WTC11 (cell line): ENCODE results near the gene DERA. TPM values are rescaled to one million over a fixed set of nuclear protein-coding genes. Genes with fewer than 3 reads are reported as not detected.

Source experiments
- ATAC-seq: fragments of 200-7000 bp; cut with Tn5 transposase; 2 replicates; pipeline ENCODE4 v1.10.0; 2021; ENCODE audit warnings: mild to moderate bottlenecking, moderate library complexity
- CTCF ChIA-PET: fragments of 300-600 bp; sonication (Branson Sonifier 250); formaldehyde crosslinking; loops from one replicate; lab custom pipeline; 2021; ENCODE audit warnings: antibody characterized with exemption; lab: Charles Lee
- POLR2A ChIA-PET: fragments of 350-600 bp; sonication (Branson Sonifier 250); formaldehyde crosslinking; loops from one replicate; lab custom pipeline; 2021; ENCODE audit warnings: antibody characterized with exemption; lab: Charles Lee
- DNase-seq: peaks from one replicate; pipeline ENCODE4 v3.0.0; 2021; ENCODE audit warnings: low spot score
- H3K27ac Mint-ChIP-seq: 2 replicates; pipeline ENCODE4 v1.8.0; 2021; ENCODE audit warnings: mixed read lengths
- H3K27me3 Mint-ChIP-seq: 2 replicates; pipeline ENCODE4 v1.8.0; 2021; ENCODE audit warnings: low read depth, mild to moderate bottlenecking, moderate library complexity, mixed read lengths
- H3K36me3 Mint-ChIP-seq: 2 replicates; pipeline ENCODE4 v1.8.0; 2021; ENCODE audit warnings: mixed read lengths
- H3K4me1 Mint-ChIP-seq: 2 replicates; pipeline ENCODE4 v1.8.0; 2022; ENCODE audit warnings: mixed read lengths
- H3K4me3 Mint-ChIP-seq: 2 replicates; pipeline ENCODE4 v1.8.0; 2021; ENCODE audit warnings: mild to moderate bottlenecking, moderate library complexity, mixed read lengths
- H3K9me3 Mint-ChIP-seq: 2 replicates; pipeline ENCODE4 v1.8.0; 2021; ENCODE audit warnings: mixed read lengths
- E2F1 ChIP-seq: sonication (generic); formaldehyde crosslinking; IDR thresholded peaks from 2 replicates; pipeline ENCODE4 v1.8.0; 2022; ENCODE audit warnings: mild to moderate bottlenecking, missing genetic modification reagents
- EMX1 ChIP-seq: fragments of 250-450 bp; sonication (Bioruptor Pico); IDR thresholded peaks from 2 replicates; pipeline ENCODE4 v1.8.0; 2021; ENCODE audit warnings: mild to moderate bottlenecking
- HMGXB4 ChIP-seq: sonication (generic); formaldehyde crosslinking; IDR thresholded peaks from 2 replicates; pipeline ENCODE4 v1.8.1; 2023; ENCODE audit warnings: mild to moderate bottlenecking, moderate library complexity, missing genetic modification reagents
- TEAD4 ChIP-seq: sonication (generic); formaldehyde crosslinking; IDR thresholded peaks from 2 replicates; pipeline ENCODE4 v1.8.0; 2022; ENCODE audit warnings: mild to moderate bottlenecking, missing genetic modification reagents
- ZNF219 ChIP-seq: sonication (generic); formaldehyde crosslinking; IDR thresholded peaks from 2 replicates; pipeline ENCODE4 v1.8.0; 2023; ENCODE audit warnings: missing genetic modification reagents, mild to moderate bottlenecking, borderline replicate concordance
- ZNF423 ChIP-seq: fragments of 250-450 bp; sonication (Bioruptor Pico); IDR thresholded peaks from 2 replicates; pipeline ENCODE4 v2.1.2; 2022; ENCODE audit warnings: mild to moderate bottlenecking, moderate library complexity
- ZNF512 ChIP-seq: sonication (generic); formaldehyde crosslinking; IDR thresholded peaks from 2 replicates; pipeline ENCODE4 v1.8.1; 2022; ENCODE audit warnings: missing genetic modification reagents, borderline replicate concordance
- total RNA-seq: library from RNA; stranded (reverse); gene quantifications from 3 replicates; pipeline ENCODE4 v1.2.3, GENCODE V29; 2021
- TF ChIP-seq, protein P1 (sequence below): fragments of 250-450 bp; sonication (Bioruptor Pico); conservative IDR thresholded peaks from 2 replicates; pipeline ENCODE4 v1.9.0; 2021; ENCODE audit warnings: mild to moderate bottlenecking
- TF ChIP-seq, protein P2 (sequence below): sonication (generic); formaldehyde crosslinking; IDR thresholded peaks from 2 replicates; pipeline ENCODE4 v1.8.0; 2023; ENCODE audit warnings: missing genetic modification reagents
- TF ChIP-seq, protein P3 (sequence below): sonication (generic); formaldehyde crosslinking; IDR thresholded peaks from 2 replicates; pipeline ENCODE4 v1.8.0; 2022; ENCODE audit warnings: missing genetic modification reagents
- TF ChIP-seq, protein P4 (sequence below): sonication (generic); formaldehyde crosslinking; IDR thresholded peaks from 2 replicates; pipeline ENCODE4 v1.8.1; 2022; ENCODE audit warnings: low read depth, missing genetic modification reagents, borderline replicate concordance

DERA gene
- total RNA-seq, 1 experiment from 2014 or later, result 22.4 TPM

DNA sequence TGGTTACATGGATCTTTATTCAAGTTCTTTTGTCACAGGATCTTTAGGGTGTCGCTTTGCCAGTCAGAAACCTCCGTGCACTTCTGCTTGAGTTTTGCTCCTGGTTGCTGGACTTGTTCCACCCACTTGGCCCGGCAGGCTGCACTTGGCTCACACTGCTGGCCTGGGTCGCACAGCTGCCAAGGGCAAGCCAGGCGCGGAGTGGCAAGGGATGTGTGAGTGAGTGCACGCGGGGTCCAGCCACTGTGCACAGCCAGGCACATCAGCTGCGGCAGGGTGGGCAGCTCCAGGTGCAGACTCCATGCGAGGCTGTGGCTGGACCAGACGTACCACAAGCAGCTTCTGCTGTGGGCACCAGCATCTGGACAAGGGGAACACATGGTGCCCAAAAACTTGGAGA is 76.6 kb downstream of the DERA start (continued):
- no peak for TF ChIP-seq HMGXB4 (CRISPR knock-in tag)

DNA sequence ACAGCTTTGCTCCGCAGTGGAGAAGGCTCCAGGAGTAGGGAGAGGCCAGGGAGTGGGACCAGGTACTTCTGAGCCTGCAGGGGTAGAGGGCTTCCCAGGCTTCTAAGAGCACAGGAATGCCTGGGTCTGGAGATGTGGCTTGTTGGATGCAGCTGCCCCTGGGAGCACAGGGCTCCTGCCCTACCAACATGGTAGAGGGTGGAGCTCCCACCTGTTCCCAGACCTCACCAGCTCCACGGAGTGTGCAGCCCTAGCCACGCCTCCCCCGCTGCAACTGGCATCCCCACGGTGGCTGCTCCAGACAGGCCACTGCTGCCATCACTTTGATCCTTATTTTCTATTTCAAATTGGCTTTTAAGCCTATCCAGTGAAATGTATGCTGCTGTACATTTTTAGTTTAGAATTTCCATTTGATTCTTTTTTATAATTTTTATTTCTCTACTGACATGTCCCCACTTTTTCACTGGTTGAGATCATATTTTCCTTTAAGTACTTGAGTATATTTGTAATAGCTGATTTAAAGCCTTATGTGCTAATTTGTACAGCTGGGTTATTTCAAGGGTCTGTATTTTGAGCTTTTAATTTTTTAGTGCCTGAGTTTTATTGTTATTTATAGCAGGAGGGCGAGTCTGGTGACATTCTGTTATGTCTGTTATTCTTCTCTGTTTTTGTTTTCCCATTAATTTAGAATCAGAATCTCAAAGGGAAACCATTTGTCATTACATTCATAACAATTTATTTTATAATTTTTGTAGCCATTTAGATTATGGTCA is 78.0 kb downstream of the DERA start:
- Mint-ChIP-seq H3K27me3 (no peaks in the 10 kb centered on the region), H3K27ac (no peak overlapping the region), H3K36me3 (no peaks in the 10 kb centered on the region), H3K4me1 (no peaks in the 10 kb centered on the region), H3K4me3 (no peak overlapping the region), H3K9me3 (no peaks in the 10 kb centered on the region)
- CTCF ChIA-PET, result no interaction called here
- ATAC-seq (peak; percentile 63), DNase-seq (no peak)
- TF ChIP-seq ZNF219 (CRISPR knock-in tag) (no peak), TEAD4 (CRISPR knock-in tag) (no peak), E2F1 (CRISPR knock-in tag) (no peak)
- TF ChIP-seq, protein P1, sequence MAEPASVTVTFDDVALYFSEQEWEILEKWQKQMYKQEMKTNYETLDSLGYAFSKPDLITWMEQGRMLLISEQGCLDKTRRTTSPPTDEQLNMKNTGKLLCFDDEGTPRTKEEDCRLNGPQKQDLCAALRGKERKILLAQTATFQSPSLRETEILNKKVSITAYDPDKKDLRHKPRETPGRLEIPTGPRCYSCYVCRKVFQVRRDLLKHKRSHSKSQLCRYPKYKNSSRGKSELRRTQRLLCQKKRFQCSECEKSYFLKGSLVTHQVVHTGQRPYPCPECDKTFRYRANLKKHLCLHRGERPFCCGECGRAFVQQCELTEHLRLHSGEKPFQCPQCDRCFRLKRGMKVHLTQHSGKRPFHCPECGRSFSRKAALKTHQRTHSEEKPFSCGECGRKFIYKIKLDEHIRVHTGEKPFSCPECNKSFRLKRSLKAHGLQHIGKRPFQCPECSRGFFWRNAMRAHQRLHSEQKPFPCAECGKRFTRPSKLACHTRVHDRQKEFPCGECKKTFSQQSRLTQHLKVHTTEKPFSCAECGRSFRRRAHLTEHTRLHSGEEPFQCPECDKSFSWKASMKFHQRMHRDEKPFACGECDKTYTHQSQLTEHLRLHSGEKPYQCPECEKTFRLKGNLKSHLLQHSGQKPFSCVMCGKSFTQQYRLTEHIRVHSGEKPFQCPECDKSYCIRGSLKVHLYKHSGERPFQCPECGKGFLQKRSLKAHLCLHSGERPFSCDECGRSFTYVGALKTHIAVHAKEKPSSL (CRISPR knock-in tag), result no peak
- POLR2A ChIA-PET, result no interaction called here

- Mint-ChIP-seq H3K27me3 (no peaks in the 10 kb centered on the region), H3K27ac (no peak overlapping the region)
These were observed 84.7 kb downstream of the DERA start for GRCh38 chr12:15995801-15996200.

More at GRCh38 chr12:15995801-15996200, 84.7 kb downstream of the DERA start:
- H3K9me3 Mint-ChIP-seq, result no peaks in the 10 kb centered on the region
- TF ChIP-seq, protein P2, sequence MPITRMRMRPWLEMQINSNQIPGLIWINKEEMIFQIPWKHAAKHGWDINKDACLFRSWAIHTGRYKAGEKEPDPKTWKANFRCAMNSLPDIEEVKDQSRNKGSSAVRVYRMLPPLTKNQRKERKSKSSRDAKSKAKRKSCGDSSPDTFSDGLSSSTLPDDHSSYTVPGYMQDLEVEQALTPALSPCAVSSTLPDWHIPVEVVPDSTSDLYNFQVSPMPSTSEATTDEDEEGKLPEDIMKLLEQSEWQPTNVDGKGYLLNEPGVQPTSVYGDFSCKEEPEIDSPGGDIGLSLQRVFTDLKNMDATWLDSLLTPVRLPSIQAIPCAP (CRISPR knock-in tag), result no peak
- TF ChIP-seq ZNF512 (CRISPR knock-in tag) (no peak), EMX1 (no peak), ZNF423 (no peak)
- TF ChIP-seq, protein P3, sequence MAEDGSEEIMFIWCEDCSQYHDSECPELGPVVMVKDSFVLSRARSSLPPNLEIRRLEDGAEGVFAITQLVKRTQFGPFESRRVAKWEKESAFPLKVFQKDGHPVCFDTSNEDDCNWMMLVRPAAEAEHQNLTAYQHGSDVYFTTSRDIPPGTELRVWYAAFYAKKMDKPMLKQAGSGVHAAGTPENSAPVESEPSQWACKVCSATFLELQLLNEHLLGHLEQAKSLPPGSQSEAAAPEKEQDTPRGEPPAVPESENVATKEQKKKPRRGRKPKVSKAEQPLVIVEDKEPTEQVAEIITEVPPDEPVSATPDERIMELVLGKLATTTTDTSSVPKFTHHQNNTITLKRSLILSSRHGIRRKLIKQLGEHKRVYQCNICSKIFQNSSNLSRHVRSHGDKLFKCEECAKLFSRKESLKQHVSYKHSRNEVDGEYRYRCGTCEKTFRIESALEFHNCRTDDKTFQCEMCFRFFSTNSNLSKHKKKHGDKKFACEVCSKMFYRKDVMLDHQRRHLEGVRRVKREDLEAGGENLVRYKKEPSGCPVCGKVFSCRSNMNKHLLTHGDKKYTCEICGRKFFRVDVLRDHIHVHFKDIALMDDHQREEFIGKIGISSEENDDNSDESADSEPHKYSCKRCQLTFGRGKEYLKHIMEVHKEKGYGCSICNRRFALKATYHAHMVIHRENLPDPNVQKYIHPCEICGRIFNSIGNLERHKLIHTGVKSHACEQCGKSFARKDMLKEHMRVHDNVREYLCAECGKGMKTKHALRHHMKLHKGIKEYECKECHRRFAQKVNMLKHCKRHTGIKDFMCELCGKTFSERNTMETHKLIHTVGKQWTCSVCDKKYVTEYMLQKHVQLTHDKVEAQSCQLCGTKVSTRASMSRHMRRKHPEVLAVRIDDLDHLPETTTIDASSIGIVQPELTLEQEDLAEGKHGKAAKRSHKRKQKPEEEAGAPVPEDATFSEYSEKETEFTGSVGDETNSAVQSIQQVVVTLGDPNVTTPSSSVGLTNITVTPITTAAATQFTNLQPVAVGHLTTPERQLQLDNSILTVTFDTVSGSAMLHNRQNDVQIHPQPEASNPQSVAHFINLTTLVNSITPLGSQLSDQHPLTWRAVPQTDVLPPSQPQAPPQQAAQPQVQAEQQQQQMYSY (CRISPR knock-in tag), result no peak
- TF ChIP-seq, protein P4, sequence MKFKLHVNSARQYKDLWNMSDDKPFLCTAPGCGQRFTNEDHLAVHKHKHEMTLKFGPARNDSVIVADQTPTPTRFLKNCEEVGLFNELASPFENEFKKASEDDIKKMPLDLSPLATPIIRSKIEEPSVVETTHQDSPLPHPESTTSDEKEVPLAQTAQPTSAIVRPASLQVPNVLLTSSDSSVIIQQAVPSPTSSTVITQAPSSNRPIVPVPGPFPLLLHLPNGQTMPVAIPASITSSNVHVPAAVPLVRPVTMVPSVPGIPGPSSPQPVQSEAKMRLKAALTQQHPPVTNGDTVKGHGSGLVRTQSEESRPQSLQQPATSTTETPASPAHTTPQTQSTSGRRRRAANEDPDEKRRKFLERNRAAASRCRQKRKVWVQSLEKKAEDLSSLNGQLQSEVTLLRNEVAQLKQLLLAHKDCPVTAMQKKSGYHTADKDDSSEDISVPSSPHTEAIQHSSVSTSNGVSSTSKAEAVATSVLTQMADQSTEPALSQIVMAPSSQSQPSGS, result no peak
- TF ChIP-seq, all 79 proteins: peak for 0
- POLR2A ChIA-PET, result no interaction called here
- Mint-ChIP-seq H3K4me3 (no peak overlapping the region), H3K4me1 (peaks cover 3% of the 10 kb centered on the region; the same call in 1 of the 2 replicates), H3K36me3 (no peaks in the 10 kb centered on the region)
- CTCF ChIA-PET, result interaction anchor here (1.3 kb wide), 1 partner anchor 17 kb away, joined by 3 read pairs; no protein-coding TSS in a partner anchor
- DNase-seq (no peak), ATAC-seq (no peak)
